ENCODE results near the gene SRSF4. TPM values are rescaled to one million over a fixed set of nuclear protein-coding genes. Genes with fewer than 3 reads are reported as not detected.
"Not testable (repeated sequence)": the region's sequence is repeated elsewhere in the genome, so short reads cannot be mapped to it uniquely, and the experiment has no call there.

Gene SRSF4
- polyA plus RNA-seq, 1 donor, result 68.9 TPM

- DNase-seq (ENCODE audit: low read depth), result no peak
Observed at GRCh38 chr1:29162476-29163138, 19.1 kb downstream of the SRSF4 start.

- DNase-seq (ENCODE audit: low read depth), result no peak
Observed at GRCh38 chr1:29162025-29162424, 19.7 kb downstream of the SRSF4 start.

- no peak for DNase-seq (ENCODE audit: low read depth)
Observed at GRCh38 chr1:29159773-29160172, 21.9 kb downstream of the SRSF4 start.

GRCh38 chr1:29157269-29157601, 24.5 kb downstream of the SRSF4 start:
- DNase-seq (ENCODE audit: low read depth), result no peak

- no peak for DNase-seq (ENCODE audit: low read depth)
Observed at GRCh38 chr1:29156543-29157268, 25.0 kb downstream of the SRSF4 start.

GRCh38 chr1:29152046-29152805, 29.5 kb downstream of the SRSF4 start:
- DNase-seq (ENCODE audit: low read depth), result no peak

- DNase-seq (ENCODE audit: low read depth), result not testable (repeated sequence)
Observed at GRCh38 chr1:29150346-29150745, 31.4 kb downstream of the SRSF4 start.

- DNase-seq (ENCODE audit: low read depth), result no peak
Observed at GRCh38 chr1:29148656-29149491, 32.8 kb downstream of the SRSF4 start.

- DNase-seq (ENCODE audit: low read depth), result no peak
Observed at GRCh38 chr1:29145739-29146437, 35.8 kb downstream of the SRSF4 start.

GRCh38 chr1:29144178-29144577, 37.5 kb downstream of the SRSF4 start:
- no peak for DNase-seq (ENCODE audit: low read depth)

GRCh38 chr1:29142714-29143113, 39.0 kb downstream of the SRSF4 start:
- no peak for DNase-seq (ENCODE audit: low read depth)

- no peak for DNase-seq (ENCODE audit: low read depth)
Observed at GRCh38 chr1:29136391-29136915, 45.2 kb downstream of the SRSF4 start.

GRCh38 chr1:29134695-29135028, 47.0 kb downstream of the SRSF4 start:
- DNase-seq (ENCODE audit: low read depth), result no peak

GRCh38 chr1:29133861-29134694, 47.6 kb downstream of the SRSF4 start:
- no peak for DNase-seq (ENCODE audit: low read depth)

- DNase-seq (ENCODE audit: low read depth), result not testable (repeated sequence)
Observed at GRCh38 chr1:29131056-29131455, 50.6 kb downstream of the SRSF4 start.

GRCh38 chr1:29129916-29130315, 51.8 kb downstream of the SRSF4 start:
- DNase-seq (ENCODE audit: low read depth), result no peak

- DNase-seq (ENCODE audit: low read depth), result no peak
Observed at GRCh38 chr1:29128739-29129138, 53.0 kb downstream of the SRSF4 start.

GRCh38 chr1:29126198-29126597, 55.5 kb downstream of the SRSF4 start:
- no peak for DNase-seq (ENCODE audit: low read depth)

GRCh38 chr1:29125788-29126187, 55.9 kb downstream of the SRSF4 start:
- no peak for DNase-seq (ENCODE audit: low read depth)

- DNase-seq (ENCODE audit: low read depth), result no peak
Observed at GRCh38 chr1:29125237-29125641, 56.5 kb downstream of the SRSF4 start.

Measured in forelimb muscle (tissue), 1 donor.